Omental fat pad (tissue), 4 donors: Measurements from ENCODE around the gene DHTKD1. TPM values are rescaled to one million over a fixed set of nuclear protein-coding genes. Genes with fewer than 3 reads are reported as not detected.
"Not testable (repeated sequence)": the region's sequence is repeated elsewhere in the genome, so short reads cannot be mapped to it uniquely, and the experiment has no call there.

ENCODE experiments used
- ATAC-seq: fragments of 150-250 bp; one replicate; pipeline ENCODE4 v1.9.1; 2016; ENCODE audit warnings: mild to moderate bottlenecking, moderate library complexity; ENCODE audit not compliant: low FRiP score
- DNase-seq: peaks from one replicate; pipeline ENCODE4 v3.0.0-alpha.2; 2019; ENCODE audit warnings: low spot score
- CTCF ChIP-seq, 3 donors: fragments of 450-650 bp; IDR thresholded peaks; one replicate each; pipeline ENCODE4 v1.5.1; 2016 to 2017; ENCODE audit warnings: antibody characterized with exemption in 3 of 3, mild to moderate bottlenecking in 3 of 3, moderate library complexity in 2 of 3
- total RNA-seq, 4 donors: library from RNA; depleted of rRNA; stranded (reverse); fragments of >200 nt; gene quantifications; one replicate each; pipeline ENCODE4 v1.1.0, GENCODE V29; 2016

The DHTKD1 gene
- total RNA-seq, 4 donors from 2014 or later, result 18.3 to 29.5 (median 26.1) TPM

- ATAC-seq (no peak), DNase-seq (no peak)
- TF ChIP-seq CTCF (IDR thresholded peaks at IDR 0.05), result no peak
Observed at GRCh38 chr10:12088919-12089318, 20.2 kb downstream of the DHTKD1 start.

- ATAC-seq, result no peak
- DNase-seq, result no peak
- no peak for TF ChIP-seq CTCF (IDR thresholded peaks at IDR 0.05)
Observed at GRCh38 chr10:12091421-12091820, 22.7 kb downstream of the DHTKD1 start.

GRCh38 chr10:12097361-12097760 is 28.6 kb downstream of the DHTKD1 start:
- not testable (repeated sequence) for DNase-seq, ATAC-seq

- ATAC-seq, result no peak
- TF ChIP-seq CTCF (IDR thresholded peaks at IDR 0.05), result no peak
- no peak for DNase-seq
Observed at GRCh38 chr10:12097791-12098190, 29.0 kb downstream of the DHTKD1 start.

GRCh38 chr10:12098966-12099365 is 30.2 kb downstream of the DHTKD1 start:
- DNase-seq (no peak), ATAC-seq (no peak)
- no peak for TF ChIP-seq CTCF (IDR thresholded peaks at IDR 0.05)

GRCh38 chr10:12103802-12104201 is 35.0 kb downstream of the DHTKD1 start:
- ATAC-seq (no peak), DNase-seq (no peak)

GRCh38 chr10:12107781-12108180 is 39.0 kb downstream of the DHTKD1 start:
- TF ChIP-seq CTCF (IDR thresholded peaks at IDR 0.05), result no peak
- no peak for DNase-seq
- no peak for ATAC-seq

More at GRCh38 chr10:12103802-12104201, 35.0 kb downstream of the DHTKD1 start:
- TF ChIP-seq CTCF (IDR thresholded peaks at IDR 0.05), result no peak

- DNase-seq (no peak), ATAC-seq (no peak)
- TF ChIP-seq CTCF (IDR thresholded peaks at IDR 0.05), result no peak
Observed at GRCh38 chr10:12109286-12109685, 40.5 kb downstream of the DHTKD1 start.
